Measurements from ENCODE around the gene TMEM50B. TPM values are rescaled to one million over a fixed set of nuclear protein-coding genes. Genes with fewer than 3 reads are reported as not detected.

The TMEM50B gene
- total and polyA plus RNA-seq, 12 donors, result 27.7 to 122 (median 47.0) TPM

GRCh38 chr21:33488936-33489335, 9.2 kb upstream of the TMEM50B start:
- whole genome bisulfite sequencing, 4 donors, result 91 to 96% (median 94%) methylated on average over 4 of the region's 4 CpGs
- intact Hi-C loops (cut with DNase I), result no loop called here

GRCh38 chr21:33487996-33488395, 8.2 kb upstream of the TMEM50B start:
- no peak overlapping the region for H3K27ac ChIP-seq
- no peak for DNase-seq
- WGBS, 4 donors, result 91 to 94% (median 92%) methylated on average over 5 of the region's 5 CpGs
- H3K9me3 ChIP-seq (replicated peaks in 1 of 3), result no peaks in the 10 kb centered on the region
- H3K4me3 ChIP-seq, result no peak overlapping the region
- no peaks in the 10 kb centered on the region for H3K36me3 ChIP-seq (replicated peaks in 1 of 2)
- no peak for TF ChIP-seq CTCF (IDR thresholded peaks at IDR 0.05)
- no peak for TF ChIP-seq POLR2A (IDR thresholded peaks at IDR 0.05)
- intact Hi-C loops (cut with DNase I), result no loop called here
- peaks cover 0 to 6% of the 10 kb centered on the region in 2 donors for H3K4me1 ChIP-seq (replicated peaks in 1 of 2)
- no peaks in the 10 kb centered on the region for H3K27me3 ChIP-seq

More at GRCh38 chr21:33488936-33489335, 9.2 kb upstream of the TMEM50B start:
- TF ChIP-seq CTCF (IDR thresholded peaks at IDR 0.05), result no peak
- TF ChIP-seq POLR2A (IDR thresholded peaks at IDR 0.05), result no peak
- no peak overlapping the region for H3K4me3 ChIP-seq
- H3K27ac ChIP-seq, result no peak overlapping the region
- no peaks in the 10 kb centered on the region for H3K36me3 ChIP-seq (replicated peaks in 1 of 2)
- no peaks in the 10 kb centered on the region for H3K27me3 ChIP-seq
- no peaks in the 10 kb centered on the region for H3K9me3 ChIP-seq (replicated peaks in 1 of 3)
- H3K4me1 ChIP-seq (replicated peaks in 1 of 2), result peaks cover 0 to 6% of the 10 kb centered on the region in 2 donors
- DNase-seq, result no peak

GRCh38 chr21:33481314-33481943, 1.7 kb upstream of the TMEM50B start:
- Histone ChIP-seq H3K36me3 (replicated peaks in 1 of 2) (no peaks in the 10 kb centered on the region), H3K27me3 (no peaks in the 10 kb centered on the region), H3K27ac (peak overlapping the region in 1 of 5 donors; percentile 6), H3K4me3 (no peak overlapping the region), H3K9me3 (replicated peaks in 1 of 3) (no peaks in the 10 kb centered on the region), H3K4me1 (replicated peaks in 1 of 2) (peaks cover 0 to 16% of the 10 kb centered on the region in 2 donors)
- TF ChIP-seq POLR2A (IDR thresholded peaks at IDR 0.05) (peak in 1 of 2 donors; percentile 26), CTCF (IDR thresholded peaks at IDR 0.05) (no peak)
- peak; percentile 55 to 80 (median 76) for DNase-seq
- intact Hi-C loops (cut with DNase I), result no loop called here
- WGBS, 4 donors, result 69 to 83% (median 74%) methylated on average over 2 to 9 of the region's 9 CpGs

DNA sequence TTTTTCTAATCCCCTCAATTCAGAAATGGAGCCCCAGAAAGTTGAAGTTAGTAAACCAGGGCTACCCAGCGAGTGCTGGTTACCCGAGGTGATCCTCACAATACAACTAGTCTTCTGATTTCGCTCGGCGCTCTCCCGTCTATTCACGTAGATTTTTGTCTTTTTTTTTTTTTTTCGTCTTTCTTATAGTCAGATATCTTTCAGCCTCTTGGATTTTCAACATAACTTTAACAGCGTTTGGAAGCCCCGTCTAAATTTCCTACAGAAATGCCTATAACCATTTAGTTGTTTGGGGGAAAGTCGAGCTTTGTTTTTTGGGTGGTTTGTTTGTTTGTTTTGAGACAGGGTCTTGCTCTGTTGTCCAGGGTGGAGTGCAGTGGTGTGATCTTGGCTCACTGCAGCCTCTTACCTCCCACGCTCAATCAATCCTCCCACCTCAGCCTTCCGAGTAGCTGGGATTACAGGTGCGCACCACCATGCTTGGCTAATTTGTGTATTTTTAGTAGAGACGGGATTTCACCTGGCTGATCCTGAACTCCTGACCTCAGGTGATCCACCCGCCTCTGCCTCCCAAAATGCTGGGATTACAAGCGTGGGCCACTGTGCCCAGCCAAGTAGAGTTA, 818 bp upstream of the TMEM50B start:
- Histone ChIP-seq H3K4me3 (peak overlapping the region; percentile 31 to 88 (median 66)), H3K4me1 (replicated peaks in 1 of 2) (peaks cover 0 to 16% of the 10 kb centered on the region in 2 donors), H3K36me3 (replicated peaks in 1 of 2) (no peaks in the 10 kb centered on the region), H3K27me3 (no peaks in the 10 kb centered on the region), H3K27ac (peak overlapping the region; percentile 89 to 99 (median 97)), H3K9me3 (replicated peaks in 1 of 3) (no peaks in the 10 kb centered on the region)
- no peak for DNase-seq
- intact Hi-C loops (cut with DNase I), result no loop called here
- TF ChIP-seq CTCF (IDR thresholded peaks at IDR 0.05), result no peak
- TF ChIP-seq POLR2A (IDR thresholded peaks at IDR 0.05), result no peak
- WGBS, 4 donors, result 27 to 29% (median 29%) methylated on average over 17 of the region's 17 CpGs
